K562 (cell line): ENCODE measurements around the gene CDKN2B-AS1. TPM values are rescaled to one million over a fixed set of nuclear protein-coding genes. Genes with fewer than 3 reads are reported as not detected.

Source experiments
- ATAC-seq: fragments of 200-7000 bp; cut with Tn5 transposase; 3 replicates; pipeline ENCODE4 v1.9.1; 2020; ENCODE audit warnings: moderate library complexity
- BruUV-seq: library from RNA; stranded (reverse); fragments of 400-500 nt; replicated peaks from 2 replicates; lab custom pipeline; 2021; lab: Mats Ljungman, UMichigan
- CTCF ChIA-PET: fragments of 300-600 bp; formaldehyde crosslinking; extraction: SDS; loops from one replicate; lab custom pipeline; 2021; ENCODE audit warnings: low intra/inter-chr PET ratio; lab: Yijun Ruan, JAX
- POLR2A ChIA-PET: fragments of 300-600, 350-650 bp; sonication (Branson Sonifier 250); formaldehyde crosslinking; extraction: SDS; loops from one replicate; lab custom pipeline; 2021; ENCODE audit warnings: antibody characterized with exemption, inconsistent platforms; lab: Yijun Ruan, JAX
- DNase-seq, 4 experiments: peaks; one replicate each; pipeline versions ENCODE4 v3.0.0 to v3.0.0-alpha.2; 2011 to 2018; ENCODE audit warnings: low spot score in 3 of 4, mixed read lengths in 3 of 4; ENCODE audit errors: extremely low read depth in 1 of 4
- FAIRE-seq: peaks from 2 replicates; lab custom pipeline; 2011; peaks lifted over from hg19 to GRCh38; lab: Jason Lieb, UNC
- H2AFZ ChIP-seq: 2 replicates; pipeline ENCODE4 v1.6.0; 2011; ENCODE audit warnings: low read depth, low read length, control low read depth, inconsistent platforms
- H3K27ac ChIP-seq: fragments of 200-600 bp; 3 replicates; pipeline ENCODE4 v1.8.0; 2011; ENCODE audit warnings: low read depth, mild to moderate bottlenecking, control low read depth, inconsistent platforms, low read length, moderate library complexity, mixed read lengths; ENCODE audit errors: extremely low read depth
- H3K27me3 ChIP-seq, 2 experiments: fragments of 300-600 bp in 1 of 2; 2 replicates in 1 of 2; 3 replicates in 1 of 2; pipeline versions ENCODE4 v1.6.0 to v1.8.0; 2011; ENCODE audit warnings: inconsistent platforms in 2 of 2, low read length in 2 of 2, mild to moderate bottlenecking in 1 of 2, mixed read lengths in 1 of 2, moderate library complexity in 1 of 2; ENCODE audit not compliant: control insufficient read depth in 2 of 2, insufficient read depth in 2 of 2
- H3K36me3 ChIP-seq: fragments of 300-600 bp; 3 replicates; pipeline ENCODE4 v1.8.0; 2011; ENCODE audit warnings: mild to moderate bottlenecking, low read length, inconsistent platforms; ENCODE audit not compliant: control insufficient read depth, insufficient read depth
- H3K4me1 ChIP-seq, 2 experiments: fragments of 200-600 bp in 1 of 2; replicated peaks in 1 of 2; 2 replicates in 1 of 2; 3 replicates in 1 of 2; pipeline versions ENCODE4 v1.5.1 to v1.8.0; 2011; ENCODE audit warnings: inconsistent platforms in 2 of 2, low read length in 2 of 2, mild to moderate bottlenecking in 1 of 2, mixed read lengths in 1 of 2, moderate library complexity in 1 of 2; ENCODE audit not compliant: control insufficient read depth in 2 of 2, insufficient read depth in 2 of 2
- H3K4me2 ChIP-seq: 2 replicates; pipeline ENCODE4 v1.6.1; 2011; ENCODE audit warnings: low read length, control low read depth, inconsistent platforms, mixed read lengths; ENCODE audit not compliant: insufficient read depth
- H3K4me3 ChIP-seq: fragments of 200-600 bp; sonication (generic), shearing (Covaris generic); 2 replicates; pipeline ENCODE4 v1.5.1; 2016; ENCODE audit warnings: control low read depth, inconsistent platforms
- H3K79me2 ChIP-seq: fragments of 200-600 bp; 3 replicates; pipeline ENCODE4 v1.8.0; 2011; ENCODE audit warnings: low read length, inconsistent platforms; ENCODE audit not compliant: control insufficient read depth, insufficient read depth
- H3K9ac ChIP-seq, 2 experiments: 2 replicates each; pipeline versions ENCODE4 v1.6.0 to v1.6.1; 2011; ENCODE audit warnings: low read depth in 2 of 2, low read length in 2 of 2, control low read depth in 1 of 2, inconsistent platforms in 1 of 2, mild to moderate bottlenecking in 1 of 2, mixed read lengths in 1 of 2; ENCODE audit not compliant: insufficient read depth in 1 of 2
- H3K9me1 ChIP-seq: one replicate; pipeline ENCODE4 v1.6.0; 2011; ENCODE audit warnings: inconsistent platforms, mild to moderate bottlenecking, low read length, moderate library complexity; ENCODE audit not compliant: control insufficient read depth, insufficient read depth
- H3K9me3 ChIP-seq: replicated peaks from 2 replicates; pipeline ENCODE4 v1.5.1; 2011; ENCODE audit warnings: low read depth, low read length, inconsistent platforms; ENCODE audit not compliant: control insufficient read depth, insufficient read depth
- H4K20me1 ChIP-seq: replicated peaks from 2 replicates; pipeline ENCODE4 v1.6.1; 2011; ENCODE audit warnings: low read length, inconsistent platforms, mixed read lengths; ENCODE audit not compliant: control insufficient read depth, insufficient read depth
- HSF4 ChIP-seq: fragments of 250-450 bp; sonication (Bioruptor Pico); IDR thresholded peaks from 2 replicates; pipeline ENCODE4 v2.1.2; 2022; ENCODE audit warnings: mild to moderate bottlenecking, moderate library complexity, borderline replicate concordance
- NCOR1 ChIP-seq: fragments of 450-650 bp; IDR thresholded peaks from 2 replicates; pipeline ENCODE4 v1.6.1; 2016; ENCODE audit warnings: mild to moderate bottlenecking, moderate library complexity
- ZNF766 ChIP-seq: fragments of 200-800 bp; sonication (Bioruptor generic); conservative IDR thresholded peaks from 2 replicates; pipeline ENCODE4 v1.6.1; 2016; ENCODE audit warnings: missing genetic modification characterization, missing compliant biosample characterization
- ZNF785 ChIP-seq: fragments of 250-450 bp; sonication (Bioruptor Pico); IDR thresholded peaks from 2 replicates; pipeline ENCODE4 v1.4.0; 2020; ENCODE audit warnings: mild to moderate bottlenecking
- WGBS: fragments of 100-300 bp; shearing (Covaris generic); methylation state at CpG from one replicate; pipeline ENCODE4 v1.1.6; 2016; ENCODE audit warnings: low coverage, mixed read lengths; ENCODE audit not compliant: insufficient coverage; ENCODE audit errors: missing lambda C conversion rate; 5-methylcytosine and 5-hydroxymethylcytosine counted together
- in situ Hi-C: fragments of 300-500 bp; cut with MboI; formaldehyde crosslinking; loops from 4 replicates; pipeline ENCODE4 v1.15.0; 2018; ENCODE audit warnings: inconsistent platforms, mixed read lengths
- intact Hi-C: fragments of 100-400 bp; cut with micrococcal nuclease; formaldehyde crosslinking; loops from 2 replicates; pipeline ENCODE4 v1.14.2; 2022
- polyA plus RNA-seq, 8 experiments: library from polyadenylated mRNA; depleted of rRNA in 4 of 8; stranded (reverse) in 5 of 8; unstranded in 3 of 8; fragments of >200 nt; fragmentation: Nextera tagmentation in 2 of 8; fragmentation: Illumina TruSeq in 1 of 8; extraction: Ambion mirVana in 2 of 8; extraction: Trizol in 1 of 8; gene quantifications; 2 replicates each; pipeline versions ENCODE4 v1.2.1 to v1.2.3, GENCODE V29; 2011 to 2014; ENCODE audit warnings: inconsistent platforms in 1 of 8, missing spikeins in 1 of 8
- total RNA-seq, 7 experiments: library from RNA; depleted of rRNA in 6 of 7; stranded (reverse); fragments of >200 nt in 6 of 7; fragmentation: Illumina TruSeq in 2 of 7; extraction: Trizol in 2 of 7; gene quantifications; 2 replicates each; pipeline versions ENCODE4 v1.2.1 to v1.2.3, GENCODE V29; 2011 to 2021; ENCODE audit warnings: low replicate concordance in 1 of 7
- TF ChIP-seq, protein P1 (sequence below): fragments of 250-450 bp; sonication (Bioruptor Pico); IDR thresholded peaks from 2 replicates; pipeline ENCODE4 v1.5.1; 2021; ENCODE audit warnings: mild to moderate bottlenecking
- TF ChIP-seq, protein P2 (sequence below): fragments of 450-650 bp; IDR thresholded peaks from 2 replicates; pipeline ENCODE4 v1.6.1; 2016; ENCODE audit warnings: mild to moderate bottlenecking, moderate library complexity
- TF ChIP-seq, protein P3 (sequence below): sonication (generic); formaldehyde crosslinking; IDR thresholded peaks from 2 replicates; pipeline ENCODE4 v1.8.1; 2023; ENCODE audit warnings: mild to moderate bottlenecking, missing genetic modification reagents

Gene CDKN2B-AS1
- total and polyA plus RNA-seq, 9 of the 15 experiments (the other 6 are each of a cell fraction or from before 2014, with no cell fraction given), result not detected

DNA sequence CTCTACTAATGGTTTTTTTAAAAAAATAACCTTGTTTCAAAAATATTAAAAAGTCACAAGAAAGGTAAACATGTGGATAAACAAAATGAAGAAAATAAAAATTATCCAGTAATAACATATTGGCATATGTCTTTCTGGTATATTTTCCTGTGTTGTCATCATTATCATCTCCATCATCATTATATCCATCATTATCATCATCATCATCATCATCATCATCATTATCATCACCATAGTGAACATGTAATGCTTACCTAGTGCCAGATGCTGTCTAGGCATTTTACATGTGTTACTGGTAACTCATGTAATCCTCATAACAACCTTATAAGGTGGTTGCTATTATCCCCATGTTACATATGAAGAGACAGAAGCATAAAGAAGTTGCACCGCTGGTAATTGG, 126.0 kb downstream of the CDKN2B-AS1 start:
- Histone ChIP-seq H3K27ac (no peak overlapping the region), H3K4me1 (no peaks in the 10 kb centered on the region), H3K9ac (no peak overlapping the region), H3K4me3 (no peak overlapping the region), H3K79me2 (no peaks in the 10 kb centered on the region), H3K4me2 (no peak overlapping the region), H3K27me3 (no peaks in the 10 kb centered on the region), H2AFZ (no peak overlapping the region), H3K9me1 (no peaks in the 10 kb centered on the region), H3K36me3 (no peaks in the 10 kb centered on the region), H4K20me1 (no peaks in the 10 kb centered on the region), H3K9me3 (no peaks in the 10 kb centered on the region)
- ChIA-PET CTCF (no interaction called here), POLR2A (no interaction called here)
- no TSS peak for BruUV-seq
- no peak for DNase-seq
- ATAC-seq, result no peak
- in situ Hi-C loops, result no loop called here
- no CpG with 5 or more reads among the region's 1 CpG for WGBS
- no peak for FAIRE-seq
- intact Hi-C loops, result no loop called here
- TF ChIP-seq, protein P1, sequence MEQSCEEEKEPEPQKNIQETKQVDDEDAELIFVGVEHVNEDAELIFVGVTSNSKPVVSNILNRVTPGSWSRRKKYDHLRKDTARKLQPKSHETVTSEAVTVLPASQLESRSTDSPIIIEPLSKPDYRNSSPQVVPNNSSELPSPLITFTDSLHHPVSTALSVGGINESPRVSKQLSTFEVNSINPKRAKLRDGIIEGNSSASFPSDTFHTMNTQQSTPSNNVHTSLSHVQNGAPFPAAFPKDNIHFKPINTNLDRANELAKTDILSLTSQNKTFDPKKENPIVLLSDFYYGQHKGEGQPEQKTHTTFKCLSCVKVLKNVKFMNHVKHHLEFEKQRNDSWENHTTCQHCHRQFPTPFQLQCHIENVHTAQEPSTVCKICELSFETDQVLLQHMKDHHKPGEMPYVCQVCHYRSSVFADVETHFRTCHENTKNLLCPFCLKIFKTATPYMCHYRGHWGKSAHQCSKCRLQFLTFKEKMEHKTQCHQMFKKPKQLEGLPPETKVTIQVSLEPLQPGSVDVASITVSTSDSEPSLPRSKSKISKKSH (CRISPR knock-in tag), result no peak
- TF ChIP-seq, protein P2, sequence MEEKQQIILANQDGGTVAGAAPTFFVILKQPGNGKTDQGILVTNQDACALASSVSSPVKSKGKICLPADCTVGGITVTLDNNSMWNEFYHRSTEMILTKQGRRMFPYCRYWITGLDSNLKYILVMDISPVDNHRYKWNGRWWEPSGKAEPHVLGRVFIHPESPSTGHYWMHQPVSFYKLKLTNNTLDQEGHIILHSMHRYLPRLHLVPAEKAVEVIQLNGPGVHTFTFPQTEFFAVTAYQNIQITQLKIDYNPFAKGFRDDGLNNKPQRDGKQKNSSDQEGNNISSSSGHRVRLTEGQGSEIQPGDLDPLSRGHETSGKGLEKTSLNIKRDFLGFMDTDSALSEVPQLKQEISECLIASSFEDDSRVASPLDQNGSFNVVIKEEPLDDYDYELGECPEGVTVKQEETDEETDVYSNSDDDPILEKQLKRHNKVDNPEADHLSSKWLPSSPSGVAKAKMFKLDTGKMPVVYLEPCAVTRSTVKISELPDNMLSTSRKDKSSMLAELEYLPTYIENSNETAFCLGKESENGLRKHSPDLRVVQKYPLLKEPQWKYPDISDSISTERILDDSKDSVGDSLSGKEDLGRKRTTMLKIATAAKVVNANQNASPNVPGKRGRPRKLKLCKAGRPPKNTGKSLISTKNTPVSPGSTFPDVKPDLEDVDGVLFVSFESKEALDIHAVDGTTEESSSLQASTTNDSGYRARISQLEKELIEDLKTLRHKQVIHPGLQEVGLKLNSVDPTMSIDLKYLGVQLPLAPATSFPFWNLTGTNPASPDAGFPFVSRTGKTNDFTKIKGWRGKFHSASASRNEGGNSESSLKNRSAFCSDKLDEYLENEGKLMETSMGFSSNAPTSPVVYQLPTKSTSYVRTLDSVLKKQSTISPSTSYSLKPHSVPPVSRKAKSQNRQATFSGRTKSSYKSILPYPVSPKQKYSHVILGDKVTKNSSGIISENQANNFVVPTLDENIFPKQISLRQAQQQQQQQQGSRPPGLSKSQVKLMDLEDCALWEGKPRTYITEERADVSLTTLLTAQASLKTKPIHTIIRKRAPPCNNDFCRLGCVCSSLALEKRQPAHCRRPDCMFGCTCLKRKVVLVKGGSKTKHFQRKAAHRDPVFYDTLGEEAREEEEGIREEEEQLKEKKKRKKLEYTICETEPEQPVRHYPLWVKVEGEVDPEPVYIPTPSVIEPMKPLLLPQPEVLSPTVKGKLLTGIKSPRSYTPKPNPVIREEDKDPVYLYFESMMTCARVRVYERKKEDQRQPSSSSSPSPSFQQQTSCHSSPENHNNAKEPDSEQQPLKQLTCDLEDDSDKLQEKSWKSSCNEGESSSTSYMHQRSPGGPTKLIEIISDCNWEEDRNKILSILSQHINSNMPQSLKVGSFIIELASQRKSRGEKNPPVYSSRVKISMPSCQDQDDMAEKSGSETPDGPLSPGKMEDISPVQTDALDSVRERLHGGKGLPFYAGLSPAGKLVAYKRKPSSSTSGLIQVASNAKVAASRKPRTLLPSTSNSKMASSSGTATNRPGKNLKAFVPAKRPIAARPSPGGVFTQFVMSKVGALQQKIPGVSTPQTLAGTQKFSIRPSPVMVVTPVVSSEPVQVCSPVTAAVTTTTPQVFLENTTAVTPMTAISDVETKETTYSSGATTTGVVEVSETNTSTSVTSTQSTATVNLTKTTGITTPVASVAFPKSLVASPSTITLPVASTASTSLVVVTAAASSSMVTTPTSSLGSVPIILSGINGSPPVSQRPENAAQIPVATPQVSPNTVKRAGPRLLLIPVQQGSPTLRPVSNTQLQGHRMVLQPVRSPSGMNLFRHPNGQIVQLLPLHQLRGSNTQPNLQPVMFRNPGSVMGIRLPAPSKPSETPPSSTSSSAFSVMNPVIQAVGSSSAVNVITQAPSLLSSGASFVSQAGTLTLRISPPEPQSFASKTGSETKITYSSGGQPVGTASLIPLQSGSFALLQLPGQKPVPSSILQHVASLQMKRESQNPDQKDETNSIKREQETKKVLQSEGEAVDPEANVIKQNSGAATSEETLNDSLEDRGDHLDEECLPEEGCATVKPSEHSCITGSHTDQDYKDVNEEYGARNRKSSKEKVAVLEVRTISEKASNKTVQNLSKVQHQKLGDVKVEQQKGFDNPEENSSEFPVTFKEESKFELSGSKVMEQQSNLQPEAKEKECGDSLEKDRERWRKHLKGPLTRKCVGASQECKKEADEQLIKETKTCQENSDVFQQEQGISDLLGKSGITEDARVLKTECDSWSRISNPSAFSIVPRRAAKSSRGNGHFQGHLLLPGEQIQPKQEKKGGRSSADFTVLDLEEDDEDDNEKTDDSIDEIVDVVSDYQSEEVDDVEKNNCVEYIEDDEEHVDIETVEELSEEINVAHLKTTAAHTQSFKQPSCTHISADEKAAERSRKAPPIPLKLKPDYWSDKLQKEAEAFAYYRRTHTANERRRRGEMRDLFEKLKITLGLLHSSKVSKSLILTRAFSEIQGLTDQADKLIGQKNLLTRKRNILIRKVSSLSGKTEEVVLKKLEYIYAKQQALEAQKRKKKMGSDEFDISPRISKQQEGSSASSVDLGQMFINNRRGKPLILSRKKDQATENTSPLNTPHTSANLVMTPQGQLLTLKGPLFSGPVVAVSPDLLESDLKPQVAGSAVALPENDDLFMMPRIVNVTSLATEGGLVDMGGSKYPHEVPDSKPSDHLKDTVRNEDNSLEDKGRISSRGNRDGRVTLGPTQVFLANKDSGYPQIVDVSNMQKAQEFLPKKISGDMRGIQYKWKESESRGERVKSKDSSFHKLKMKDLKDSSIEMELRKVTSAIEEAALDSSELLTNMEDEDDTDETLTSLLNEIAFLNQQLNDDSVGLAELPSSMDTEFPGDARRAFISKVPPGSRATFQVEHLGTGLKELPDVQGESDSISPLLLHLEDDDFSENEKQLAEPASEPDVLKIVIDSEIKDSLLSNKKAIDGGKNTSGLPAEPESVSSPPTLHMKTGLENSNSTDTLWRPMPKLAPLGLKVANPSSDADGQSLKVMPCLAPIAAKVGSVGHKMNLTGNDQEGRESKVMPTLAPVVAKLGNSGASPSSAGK, result no peak
- no peak for TF ChIP-seq ZNF766
- TF ChIP-seq NCOR1, result no peak
- TF ChIP-seq HSF4, result no peak
- no peak for TF ChIP-seq ZNF785 (CRISPR knock-in tag)
- TF ChIP-seq, protein P3, sequence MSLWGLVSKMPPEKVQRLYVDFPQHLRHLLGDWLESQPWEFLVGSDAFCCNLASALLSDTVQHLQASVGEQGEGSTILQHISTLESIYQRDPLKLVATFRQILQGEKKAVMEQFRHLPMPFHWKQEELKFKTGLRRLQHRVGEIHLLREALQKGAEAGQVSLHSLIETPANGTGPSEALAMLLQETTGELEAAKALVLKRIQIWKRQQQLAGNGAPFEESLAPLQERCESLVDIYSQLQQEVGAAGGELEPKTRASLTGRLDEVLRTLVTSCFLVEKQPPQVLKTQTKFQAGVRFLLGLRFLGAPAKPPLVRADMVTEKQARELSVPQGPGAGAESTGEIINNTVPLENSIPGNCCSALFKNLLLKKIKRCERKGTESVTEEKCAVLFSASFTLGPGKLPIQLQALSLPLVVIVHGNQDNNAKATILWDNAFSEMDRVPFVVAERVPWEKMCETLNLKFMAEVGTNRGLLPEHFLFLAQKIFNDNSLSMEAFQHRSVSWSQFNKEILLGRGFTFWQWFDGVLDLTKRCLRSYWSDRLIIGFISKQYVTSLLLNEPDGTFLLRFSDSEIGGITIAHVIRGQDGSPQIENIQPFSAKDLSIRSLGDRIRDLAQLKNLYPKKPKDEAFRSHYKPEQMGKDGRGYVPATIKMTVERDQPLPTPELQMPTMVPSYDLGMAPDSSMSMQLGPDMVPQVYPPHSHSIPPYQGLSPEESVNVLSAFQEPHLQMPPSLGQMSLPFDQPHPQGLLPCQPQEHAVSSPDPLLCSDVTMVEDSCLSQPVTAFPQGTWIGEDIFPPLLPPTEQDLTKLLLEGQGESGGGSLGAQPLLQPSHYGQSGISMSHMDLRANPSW (CRISPR knock-in tag), result no peak
